ENCODE measurements around the gene TMC7. TPM values are rescaled to one million over a fixed set of nuclear protein-coding genes. Genes with fewer than 3 reads are reported as not detected.

Gene TMC7
- total RNA-seq, 2 donors from 2014 or later: 1.6 to 2.9 TPM

- intact Hi-C loops (cut with DNase I): no loop called here
- H3K9me3 ChIP-seq: no peaks in the 10 kb centered on the region
- DNase-seq (ENCODE audit: low spot score): no peak
- H3K27me3 ChIP-seq (replicated peaks; ENCODE audit: insufficient read depth): no peaks in the 10 kb centered on the region
- H3K36me3 ChIP-seq: no peaks in the 10 kb centered on the region
- no peak overlapping the region for H3K27ac ChIP-seq
- TF ChIP-seq CTCF (IDR thresholded peaks at IDR 0.05) (no peak), POLR2A (IDR thresholded peaks at IDR 0.05) (no peak), POLR2AphosphoS5 (IDR thresholded peaks at IDR 0.05) (no peak)
- H3K4me3 ChIP-seq: no peak overlapping the region
- no peaks in the 10 kb centered on the region for H3K4me1 ChIP-seq (replicated peaks)
Observed at GRCh38 chr16:18941471-18941870, 42.3 kb upstream of the TMC7 start.

- Histone ChIP-seq H3K4me1 (replicated peaks) (no peaks in the 10 kb centered on the region), H3K4me3 (no peak overlapping the region), H3K9me3 (no peaks in the 10 kb centered on the region), H3K36me3 (no peaks in the 10 kb centered on the region), H3K27ac (no peak overlapping the region), H3K27me3 (replicated peaks; ENCODE audit: insufficient read depth) (no peaks in the 10 kb centered on the region)
- DNase-seq (ENCODE audit: low spot score): no peak
- intact Hi-C loops (cut with DNase I): no loop called here
- 21% methylated on average over 1 of the region's 1 CpG for WGBS
- TF ChIP-seq POLR2AphosphoS5 (IDR thresholded peaks at IDR 0.05) (no peak), CTCF (IDR thresholded peaks at IDR 0.05) (no peak), POLR2A (IDR thresholded peaks at IDR 0.05) (no peak)
Observed at GRCh38 chr16:18942061-18942460, 41.7 kb upstream of the TMC7 start.

GRCh38 chr16:18943414-18943813 lies 40.3 kb upstream of the TMC7 start:
- Histone ChIP-seq H3K9me3 (no peaks in the 10 kb centered on the region), H3K27me3 (replicated peaks; ENCODE audit: insufficient read depth) (no peaks in the 10 kb centered on the region), H3K4me1 (replicated peaks) (no peaks in the 10 kb centered on the region), H3K4me3 (no peak overlapping the region), H3K27ac (no peak overlapping the region), H3K36me3 (no peaks in the 10 kb centered on the region)
- DNase-seq (ENCODE audit: low spot score): no peak
- WGBS: 87% methylated on average over 7 of the region's 7 CpGs
- intact Hi-C loops (cut with DNase I): no loop called here
- TF ChIP-seq POLR2A (IDR thresholded peaks at IDR 0.05) (no peak), POLR2AphosphoS5 (IDR thresholded peaks at IDR 0.05) (no peak)

GRCh38 chr16:18945233-18945632 lies 38.5 kb upstream of the TMC7 start:
- no peak for DNase-seq (ENCODE audit: low spot score)
- intact Hi-C loops (cut with DNase I): no loop called here
- Histone ChIP-seq H3K4me1 (replicated peaks) (no peaks in the 10 kb centered on the region), H3K27me3 (replicated peaks; ENCODE audit: insufficient read depth) (no peaks in the 10 kb centered on the region), H3K36me3 (no peaks in the 10 kb centered on the region), H3K4me3 (no peak overlapping the region), H3K9me3 (no peaks in the 10 kb centered on the region), H3K27ac (no peak overlapping the region)
- 76% methylated on average over 7 of the region's 7 CpGs for WGBS
- TF ChIP-seq POLR2A (IDR thresholded peaks at IDR 0.05): no peak
- no peak for TF ChIP-seq POLR2AphosphoS5 (IDR thresholded peaks at IDR 0.05)
- no peak for TF ChIP-seq CTCF (IDR thresholded peaks at IDR 0.05)

GRCh38 chr16:18948372-18949020 lies 35.2 kb upstream of the TMC7 start:
- TF ChIP-seq POLR2A (IDR thresholded peaks at IDR 0.05) (no peak), CTCF (IDR thresholded peaks at IDR 0.05) (no peak), POLR2AphosphoS5 (IDR thresholded peaks at IDR 0.05) (no peak)
- no peaks in the 10 kb centered on the region for H3K27me3 ChIP-seq (replicated peaks; ENCODE audit: insufficient read depth)
- H3K27ac ChIP-seq: no peak overlapping the region
- WGBS: 90% methylated on average over 9 of the region's 9 CpGs
- H3K4me3 ChIP-seq: no peak overlapping the region
- no peaks in the 10 kb centered on the region for H3K4me1 ChIP-seq (replicated peaks)
- H3K9me3 ChIP-seq: no peaks in the 10 kb centered on the region
- intact Hi-C loops (cut with DNase I): no loop called here
- no peak for DNase-seq (ENCODE audit: low spot score)
- no peaks in the 10 kb centered on the region for H3K36me3 ChIP-seq

All from prostate gland (tissue), 2 donors.